ENCODE data around the gene SP2. TPM values are rescaled to one million over a fixed set of nuclear protein-coding genes. Genes with fewer than 3 reads are reported as not detected.

SP2 gene
- total and polyA plus RNA-seq, 2 of the 13 experiments (the other 11 are each of a cell fraction or from before 2014, with no cell fraction given): 1.4 to 4.8 TPM

- TF ChIP-seq, protein P1, sequence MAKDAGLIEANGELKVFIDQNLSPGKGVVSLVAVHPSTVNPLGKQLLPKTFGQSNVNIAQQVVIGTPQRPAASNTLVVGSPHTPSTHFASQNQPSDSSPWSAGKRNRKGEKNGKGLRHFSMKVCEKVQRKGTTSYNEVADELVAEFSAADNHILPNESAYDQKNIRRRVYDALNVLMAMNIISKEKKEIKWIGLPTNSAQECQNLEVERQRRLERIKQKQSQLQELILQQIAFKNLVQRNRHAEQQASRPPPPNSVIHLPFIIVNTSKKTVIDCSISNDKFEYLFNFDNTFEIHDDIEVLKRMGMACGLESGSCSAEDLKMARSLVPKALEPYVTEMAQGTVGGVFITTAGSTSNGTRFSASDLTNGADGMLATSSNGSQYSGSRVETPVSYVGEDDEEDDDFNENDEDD (CRISPR knock-in tag; IDR thresholded peaks at IDR 0.05; ENCODE audit: borderline replicate concordance): peak; percentile 73; the same call in 1 of the 2 replicates
- TF ChIP-seq, protein P2, sequence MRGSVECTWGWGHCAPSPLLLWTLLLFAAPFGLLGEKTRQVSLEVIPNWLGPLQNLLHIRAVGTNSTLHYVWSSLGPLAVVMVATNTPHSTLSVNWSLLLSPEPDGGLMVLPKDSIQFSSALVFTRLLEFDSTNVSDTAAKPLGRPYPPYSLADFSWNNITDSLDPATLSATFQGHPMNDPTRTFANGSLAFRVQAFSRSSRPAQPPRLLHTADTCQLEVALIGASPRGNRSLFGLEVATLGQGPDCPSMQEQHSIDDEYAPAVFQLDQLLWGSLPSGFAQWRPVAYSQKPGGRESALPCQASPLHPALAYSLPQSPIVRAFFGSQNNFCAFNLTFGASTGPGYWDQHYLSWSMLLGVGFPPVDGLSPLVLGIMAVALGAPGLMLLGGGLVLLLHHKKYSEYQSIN (CRISPR knock-in tag; IDR thresholded peaks at IDR 0.05; ENCODE audit: borderline replicate concordance): no peak
- TF ChIP-seq, protein P3, sequence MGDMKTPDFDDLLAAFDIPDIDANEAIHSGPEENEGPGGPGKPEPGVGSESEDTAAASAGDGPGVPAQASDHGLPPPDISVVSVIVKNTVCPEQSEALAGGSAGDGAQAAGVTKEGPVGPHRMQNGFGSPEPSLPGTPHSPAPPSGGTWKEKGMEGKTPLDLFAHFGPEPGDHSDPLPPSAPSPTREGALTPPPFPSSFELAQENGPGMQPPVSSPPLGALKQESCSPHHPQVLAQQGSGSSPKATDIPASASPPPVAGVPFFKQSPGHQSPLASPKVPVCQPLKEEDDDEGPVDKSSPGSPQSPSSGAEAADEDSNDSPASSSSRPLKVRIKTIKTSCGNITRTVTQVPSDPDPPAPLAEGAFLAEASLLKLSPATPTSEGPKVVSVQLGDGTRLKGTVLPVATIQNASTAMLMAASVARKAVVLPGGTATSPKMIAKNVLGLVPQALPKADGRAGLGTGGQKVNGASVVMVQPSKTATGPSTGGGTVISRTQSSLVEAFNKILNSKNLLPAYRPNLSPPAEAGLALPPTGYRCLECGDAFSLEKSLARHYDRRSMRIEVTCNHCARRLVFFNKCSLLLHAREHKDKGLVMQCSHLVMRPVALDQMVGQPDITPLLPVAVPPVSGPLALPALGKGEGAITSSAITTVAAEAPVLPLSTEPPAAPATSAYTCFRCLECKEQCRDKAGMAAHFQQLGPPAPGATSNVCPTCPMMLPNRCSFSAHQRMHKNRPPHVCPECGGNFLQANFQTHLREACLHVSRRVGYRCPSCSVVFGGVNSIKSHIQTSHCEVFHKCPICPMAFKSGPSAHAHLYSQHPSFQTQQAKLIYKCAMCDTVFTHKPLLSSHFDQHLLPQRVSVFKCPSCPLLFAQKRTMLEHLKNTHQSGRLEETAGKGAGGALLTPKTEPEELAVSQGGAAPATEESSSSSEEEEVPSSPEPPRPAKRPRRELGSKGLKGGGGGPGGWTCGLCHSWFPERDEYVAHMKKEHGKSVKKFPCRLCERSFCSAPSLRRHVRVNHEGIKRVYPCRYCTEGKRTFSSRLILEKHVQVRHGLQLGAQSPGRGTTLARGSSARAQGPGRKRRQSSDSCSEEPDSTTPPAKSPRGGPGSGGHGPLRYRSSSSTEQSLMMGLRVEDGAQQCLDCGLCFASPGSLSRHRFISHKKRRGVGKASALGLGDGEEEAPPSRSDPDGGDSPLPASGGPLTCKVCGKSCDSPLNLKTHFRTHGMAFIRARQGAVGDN (CRISPR knock-in tag; IDR thresholded peaks at IDR 0.05): peak; percentile 90
- TF ChIP-seq SIX1 (CRISPR knock-in tag; IDR thresholded peaks at IDR 0.05; ENCODE audit: borderline replicate concordance) (no peak), YEATS2 (CRISPR knock-in tag; IDR thresholded peaks at IDR 0.05; ENCODE audit: borderline replicate concordance) (peak; percentile 59; the same call in 1 of the 2 replicates), SOX5 (CRISPR knock-in tag; IDR thresholded peaks at IDR 0.05; ENCODE audit: borderline replicate concordance) (peak; percentile 29; the same call in 1 of the 2 replicates), FOSL2 (CRISPR knock-in tag; IDR thresholded peaks at IDR 0.05) (peak; percentile 92), POGK (CRISPR knock-in tag; conservative IDR thresholded peaks at IDR 0.05) (peak; percentile 85; the same call in 1 of the 2 replicates)
- TF ChIP-seq, protein P4, sequence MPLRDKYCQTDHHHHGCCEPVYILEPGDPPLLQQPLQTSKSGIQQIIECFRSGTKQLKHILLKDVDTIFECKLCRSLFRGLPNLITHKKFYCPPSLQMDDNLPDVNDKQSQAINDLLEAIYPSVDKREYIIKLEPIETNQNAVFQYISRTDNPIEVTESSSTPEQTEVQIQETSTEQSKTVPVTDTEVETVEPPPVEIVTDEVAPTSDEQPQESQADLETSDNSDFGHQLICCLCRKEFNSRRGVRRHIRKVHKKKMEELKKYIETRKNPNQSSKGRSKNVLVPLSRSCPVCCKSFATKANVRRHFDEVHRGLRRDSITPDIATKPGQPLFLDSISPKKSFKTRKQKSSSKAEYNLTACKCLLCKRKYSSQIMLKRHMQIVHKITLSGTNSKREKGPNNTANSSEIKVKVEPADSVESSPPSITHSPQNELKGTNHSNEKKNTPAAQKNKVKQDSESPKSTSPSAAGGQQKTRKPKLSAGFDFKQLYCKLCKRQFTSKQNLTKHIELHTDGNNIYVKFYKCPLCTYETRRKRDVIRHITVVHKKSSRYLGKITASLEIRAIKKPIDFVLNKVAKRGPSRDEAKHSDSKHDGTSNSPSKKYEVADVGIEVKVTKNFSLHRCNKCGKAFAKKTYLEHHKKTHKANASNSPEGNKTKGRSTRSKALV (CRISPR knock-in tag; IDR thresholded peaks at IDR 0.05): peak; percentile 99
- TF ChIP-seq, protein P5, sequence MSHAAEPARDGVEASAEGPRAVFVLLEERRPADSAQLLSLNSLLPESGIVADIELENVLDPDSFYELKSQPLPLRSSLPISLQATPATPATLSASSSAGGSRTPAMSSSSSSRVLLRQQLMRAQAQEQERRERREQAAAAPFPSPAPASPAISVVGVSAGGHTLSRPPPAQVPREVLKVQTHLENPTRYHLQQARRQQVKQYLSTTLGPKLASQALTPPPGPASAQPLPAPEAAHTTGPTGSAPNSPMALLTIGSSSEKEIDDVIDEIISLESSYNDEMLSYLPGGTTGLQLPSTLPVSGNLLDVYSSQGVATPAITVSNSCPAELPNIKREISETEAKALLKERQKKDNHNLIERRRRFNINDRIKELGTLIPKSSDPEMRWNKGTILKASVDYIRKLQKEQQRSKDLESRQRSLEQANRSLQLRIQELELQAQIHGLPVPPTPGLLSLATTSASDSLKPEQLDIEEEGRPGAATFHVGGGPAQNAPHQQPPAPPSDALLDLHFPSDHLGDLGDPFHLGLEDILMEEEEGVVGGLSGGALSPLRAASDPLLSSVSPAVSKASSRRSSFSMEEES (CRISPR knock-in tag; IDR thresholded peaks at IDR 0.05): no peak
- TF ChIP-seq, protein P6, sequence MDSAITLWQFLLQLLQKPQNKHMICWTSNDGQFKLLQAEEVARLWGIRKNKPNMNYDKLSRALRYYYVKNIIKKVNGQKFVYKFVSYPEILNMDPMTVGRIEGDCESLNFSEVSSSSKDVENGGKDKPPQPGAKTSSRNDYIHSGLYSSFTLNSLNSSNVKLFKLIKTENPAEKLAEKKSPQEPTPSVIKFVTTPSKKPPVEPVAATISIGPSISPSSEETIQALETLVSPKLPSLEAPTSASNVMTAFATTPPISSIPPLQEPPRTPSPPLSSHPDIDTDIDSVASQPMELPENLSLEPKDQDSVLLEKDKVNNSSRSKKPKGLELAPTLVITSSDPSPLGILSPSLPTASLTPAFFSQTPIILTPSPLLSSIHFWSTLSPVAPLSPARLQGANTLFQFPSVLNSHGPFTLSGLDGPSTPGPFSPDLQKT (CRISPR knock-in tag; IDR thresholded peaks at IDR 0.05; ENCODE audit: borderline replicate concordance): no peak
Measured at GRCh38 chr17:47850692-47851573, 45.1 kb upstream of the SP2 start, which contains the start of gene SP6 (continued).

All from HepG2 (cell line).